Measurements from ENCODE around the gene PTER.

PTER gene

DNA sequence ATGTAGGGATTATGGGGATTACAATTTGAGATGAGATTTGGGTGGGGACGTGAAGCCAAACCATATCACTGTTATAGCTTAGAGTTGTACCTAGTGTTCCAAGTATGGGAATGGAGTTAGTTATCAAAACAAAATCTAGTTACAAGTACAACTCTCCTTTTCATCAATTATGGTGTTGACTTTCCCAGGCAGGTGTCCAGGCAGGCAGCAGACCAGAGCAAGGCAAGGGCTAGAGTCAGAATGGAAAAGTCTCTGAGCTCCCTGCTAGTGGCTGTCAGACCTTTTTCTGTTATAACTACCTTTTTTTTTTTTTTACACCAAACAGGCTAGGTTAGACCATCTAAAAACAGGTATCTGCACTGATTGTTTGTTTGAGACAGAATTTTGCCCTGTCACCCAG lies 29.2 kb downstream of the PTER start:
- no peak for DNase-seq

- DNase-seq = no peak
These were observed 33.9 kb downstream of the PTER start for GRCh38 chr10:16470747-16471146.

DNA sequence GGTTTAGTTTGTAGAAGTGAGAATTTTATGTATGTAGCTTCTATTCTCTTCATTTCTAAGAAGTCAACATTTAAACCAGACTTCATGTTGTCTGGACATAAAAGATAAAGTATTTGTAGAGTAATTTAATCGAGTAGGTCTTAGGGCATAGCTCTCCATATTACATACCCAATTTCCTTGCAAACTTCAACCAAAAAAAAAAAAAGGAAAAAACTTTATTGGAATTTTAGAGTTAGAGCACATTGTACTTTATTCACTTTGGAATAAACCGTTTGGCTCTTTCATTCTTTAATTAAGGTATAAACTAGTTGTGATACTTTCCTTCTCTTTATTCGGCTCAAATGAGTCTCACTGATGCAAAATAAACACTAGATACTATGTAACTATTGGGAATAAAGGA lies 36.0 kb downstream of the PTER start:
- DNase-seq = no peak

GRCh38 chr10:16477757-16478156 lies 40.9 kb downstream of the PTER start:
- no peak for DNase-seq

GRCh38 chr10:16478801-16479200 lies 42.0 kb downstream of the PTER start:
- no peak for DNase-seq

- DNase-seq = no peak
These were observed 44.4 kb downstream of the PTER start for GRCh38 chr10:16481052-16481728.

GRCh38 chr10:16483241-16483917 lies 46.6 kb downstream of the PTER start:
- no peak for DNase-seq

- no peak for DNase-seq
These were observed 53.7 kb downstream of the PTER start for GRCh38 chr10:16490511-16490910.

- no peak for DNase-seq
These were observed 55.1 kb downstream of the PTER start for GRCh38 chr10:16491933-16492332.

GRCh38 chr10:16493884-16494536 lies 57.2 kb downstream of the PTER start:
- no peak for DNase-seq

- no peak for DNase-seq
These were observed 61.1 kb downstream of the PTER start for GRCh38 chr10:16497911-16498310.

- DNase-seq = no peak
These were observed 68.4 kb downstream of the PTER start for GRCh38 chr10:16505161-16505560.

DNA sequence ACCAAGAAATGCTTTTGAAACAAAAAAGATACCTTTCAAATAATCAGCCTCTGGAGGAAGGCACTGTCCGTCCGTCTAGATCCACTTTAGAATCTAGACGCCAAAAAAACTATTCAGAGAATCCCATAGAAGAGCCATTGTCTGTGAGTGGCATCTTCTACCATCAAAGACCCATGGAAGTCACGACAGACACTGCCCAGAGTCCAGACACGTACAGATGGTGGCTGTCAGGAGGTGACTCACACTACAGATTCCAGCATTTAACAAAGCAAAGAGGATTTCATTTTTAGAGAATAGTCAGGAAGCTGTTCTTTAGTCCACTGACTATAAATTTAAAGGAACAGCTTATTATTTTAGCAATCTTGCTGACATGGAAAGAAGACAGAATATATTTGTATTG lies 73.2 kb downstream of the PTER start:
- no peak for DNase-seq

DNA sequence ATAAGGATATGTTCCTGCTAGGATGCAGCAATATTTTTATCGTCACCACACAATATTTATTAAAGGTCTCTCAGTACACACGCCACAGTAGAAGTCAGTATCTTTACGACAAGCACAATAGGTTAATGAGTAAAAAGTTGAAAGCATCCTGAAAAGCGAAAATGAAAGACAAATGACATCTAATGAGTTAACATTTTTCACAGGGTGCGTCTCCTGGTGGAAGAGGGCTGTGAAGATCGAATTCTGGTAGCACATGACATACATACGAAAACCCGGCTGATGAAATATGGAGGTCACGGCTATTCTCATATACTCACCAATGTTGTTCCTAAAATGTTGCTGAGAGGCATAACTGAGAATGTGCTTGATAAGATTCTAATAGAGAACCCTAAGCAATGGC lies 74.0 kb downstream of the PTER start:
- no peak for DNase-seq

GRCh38 chr10:16518822-16519221 lies 82.0 kb downstream of the PTER start:
- DNase-seq = no peak

- DNase-seq = peak in 1 of 56 donors; percentile 1
These were observed 82.6 kb downstream of the PTER start for GRCh38 chr10:16519250-16519907.

- DNase-seq = peak in 2 of 56 donors; percentile 1 to 14
These were observed 83.4 kb downstream of the PTER start for GRCh38 chr10:16519908-16520861.

DNA sequence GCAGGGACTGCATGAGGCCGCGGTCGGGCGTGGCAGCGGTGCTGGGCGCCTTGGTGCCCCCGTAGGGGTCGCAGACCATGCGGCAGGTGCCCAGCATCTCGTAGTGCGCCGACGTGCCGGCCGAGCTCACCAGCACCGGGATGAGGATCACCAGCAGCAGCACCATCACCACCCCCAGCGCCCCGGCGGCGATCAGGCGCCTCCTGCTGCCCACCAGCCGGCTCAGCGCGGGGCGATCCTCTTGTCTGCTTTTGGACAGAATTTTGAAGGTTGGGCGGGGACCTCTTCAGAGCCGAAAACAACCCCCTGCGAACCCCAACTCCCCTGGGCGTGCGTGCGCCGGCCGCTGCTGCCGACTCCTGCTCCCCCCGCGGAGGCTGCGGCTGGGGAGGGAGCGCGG lies 84.1 kb downstream of the PTER start:
- DNase-seq = peak in 4 of 56 donors; percentile 5 to 25 (median 12)

GRCh38 chr10:16521311-16522016 lies 84.7 kb downstream of the PTER start, which contains the start of gene C1QL3:
TSS of gene C1QL3 (minus strand) at chr10:16521879. CDS start at chr10:16521065, 814 bp downstream.
- DNase-seq = peak in 31 of 56 donors; percentile 3 to 67 (median 32)

DNA sequence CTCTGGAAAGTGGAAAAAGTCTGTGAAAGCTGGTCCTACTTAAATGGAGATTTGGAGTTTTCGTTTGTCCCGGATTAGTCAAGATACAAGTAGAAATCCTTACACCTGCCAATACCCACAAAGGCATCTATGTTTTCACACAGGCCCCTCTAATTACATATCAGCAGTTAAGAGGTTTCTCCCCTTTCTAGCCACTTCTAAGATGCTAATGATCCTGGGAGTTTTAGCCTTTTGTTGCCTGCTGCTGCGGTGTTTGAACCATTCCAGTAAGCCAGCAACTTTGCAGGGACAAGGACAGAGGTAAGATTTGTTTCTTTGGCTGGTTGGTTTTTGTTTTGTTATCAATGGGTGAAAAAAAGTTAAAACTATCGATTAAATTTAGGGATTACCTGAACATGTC lies 90.6 kb downstream of the PTER start:
- no peak for DNase-seq

All from amygdala (tissue), 56 donors.